GM19452 (cell line): Measurements from ENCODE around the gene ADRA2A.

ENCODE experiments used
- ATAC-seq: cut with Tn5 transposase; IDR thresholded peaks from one replicate; pipeline ENCODE4 v1.9.1; 2021; ENCODE audit not compliant: unreplicated experiment

ADRA2A gene

DNA sequence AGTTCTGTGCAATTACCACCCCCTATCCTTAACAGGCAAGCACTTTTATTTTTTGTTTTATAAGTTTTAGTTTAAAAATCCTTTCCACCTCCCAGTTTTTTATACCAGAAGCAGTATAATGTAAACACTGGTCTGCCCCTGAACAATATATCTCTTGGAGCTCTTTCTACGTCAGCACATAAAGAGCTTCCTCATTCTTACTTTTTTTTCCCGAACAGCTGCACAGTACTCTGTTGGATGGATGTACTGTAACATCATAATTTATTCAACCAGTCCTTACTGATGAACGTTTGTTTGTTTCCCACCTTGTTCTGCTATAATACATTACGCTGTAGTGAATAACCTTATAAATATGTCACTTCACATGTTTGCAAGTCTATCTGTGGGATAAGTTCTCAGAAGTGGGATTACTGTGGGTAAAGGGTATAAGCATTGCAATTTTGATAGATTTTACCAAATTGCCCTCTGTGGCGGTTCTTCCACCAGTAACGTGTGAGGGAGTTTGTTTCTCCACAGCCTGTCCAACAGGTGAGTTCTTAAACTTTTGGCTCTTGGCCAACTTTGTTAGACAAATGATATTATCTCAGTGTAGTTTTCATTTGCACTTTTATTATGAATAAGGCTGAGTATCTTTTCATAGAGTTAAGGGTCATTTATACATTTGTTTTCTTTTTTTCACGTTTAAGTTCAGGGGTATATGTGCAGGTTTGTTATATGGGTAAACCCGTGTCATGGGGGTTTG, 32.8 kb downstream of the ADRA2A start:
- ATAC-seq: no peak

DNA sequence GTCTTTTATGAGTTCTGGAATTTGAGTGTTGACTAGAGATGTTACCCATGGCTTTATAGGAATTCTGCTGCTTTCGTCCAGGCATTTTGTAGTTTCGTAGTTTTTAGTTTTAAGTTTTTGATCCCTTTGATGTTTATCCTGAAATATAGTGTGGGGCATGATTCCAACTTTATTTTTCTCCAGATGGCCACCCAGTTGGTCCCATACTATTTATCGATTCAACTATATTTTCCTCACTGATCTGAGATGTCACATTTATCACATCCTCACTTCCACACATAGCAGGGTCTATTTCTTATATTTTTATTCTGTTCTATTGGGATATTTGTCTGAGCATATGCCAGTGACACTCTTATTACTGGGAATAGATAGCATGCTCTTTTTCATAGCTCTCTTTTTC, 33.9 kb downstream of the ADRA2A start:
- no peak for ATAC-seq

DNA sequence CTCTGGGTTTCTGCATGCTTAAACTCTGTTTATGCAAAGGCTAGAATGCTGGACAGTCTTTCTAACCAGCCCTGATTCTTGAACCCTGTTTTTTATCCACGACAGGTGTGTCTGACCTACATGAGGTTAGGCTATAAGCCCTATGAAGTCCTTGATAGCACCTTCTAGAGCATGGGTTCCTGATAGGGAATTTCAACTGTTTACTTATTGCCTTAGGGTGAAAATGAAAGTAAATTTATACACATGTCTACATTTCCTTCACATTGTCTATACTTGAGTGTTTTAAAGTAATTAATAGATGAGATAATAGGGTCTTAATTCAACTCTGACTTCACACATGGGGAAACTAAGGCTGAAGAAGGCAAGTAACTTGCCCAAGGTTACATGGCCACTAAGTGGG, 35.5 kb downstream of the ADRA2A start:
- ATAC-seq: no peak

DNA sequence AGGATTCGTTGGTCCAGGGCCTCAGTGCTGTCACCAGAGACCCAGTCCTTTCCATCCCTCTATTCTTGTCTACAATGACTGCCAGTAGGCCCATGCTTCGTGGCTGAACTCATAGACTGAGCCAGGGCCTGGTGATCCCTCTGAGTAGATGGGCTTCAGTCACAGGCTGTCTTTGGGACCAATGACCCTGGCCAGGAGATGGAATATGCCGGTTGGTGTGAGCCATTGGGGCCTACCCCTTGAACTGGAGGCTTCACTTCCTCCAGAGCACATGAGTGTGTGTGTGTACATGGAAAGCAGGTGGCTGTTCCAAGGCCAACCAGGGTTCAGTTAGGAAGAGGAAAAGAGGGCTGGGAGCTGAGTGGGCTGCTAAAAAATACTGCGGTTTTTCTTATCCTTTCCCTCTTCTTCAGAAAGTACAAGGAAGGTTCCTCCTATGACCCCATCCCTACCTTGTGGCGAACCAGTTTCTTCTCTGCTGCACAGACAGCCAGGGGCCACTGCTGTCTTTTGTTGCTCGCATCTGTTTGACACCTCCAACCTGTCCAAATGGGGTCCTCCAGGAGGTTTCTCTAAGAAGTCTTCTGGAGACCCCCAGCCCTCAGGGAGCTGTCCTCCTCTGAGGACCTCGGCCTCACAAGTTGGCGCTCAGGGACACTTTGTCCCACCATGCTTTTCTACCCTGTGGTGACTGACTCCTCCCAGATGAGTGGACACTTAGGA, 36.6 kb downstream of the ADRA2A start:
- no peak for ATAC-seq

DNA sequence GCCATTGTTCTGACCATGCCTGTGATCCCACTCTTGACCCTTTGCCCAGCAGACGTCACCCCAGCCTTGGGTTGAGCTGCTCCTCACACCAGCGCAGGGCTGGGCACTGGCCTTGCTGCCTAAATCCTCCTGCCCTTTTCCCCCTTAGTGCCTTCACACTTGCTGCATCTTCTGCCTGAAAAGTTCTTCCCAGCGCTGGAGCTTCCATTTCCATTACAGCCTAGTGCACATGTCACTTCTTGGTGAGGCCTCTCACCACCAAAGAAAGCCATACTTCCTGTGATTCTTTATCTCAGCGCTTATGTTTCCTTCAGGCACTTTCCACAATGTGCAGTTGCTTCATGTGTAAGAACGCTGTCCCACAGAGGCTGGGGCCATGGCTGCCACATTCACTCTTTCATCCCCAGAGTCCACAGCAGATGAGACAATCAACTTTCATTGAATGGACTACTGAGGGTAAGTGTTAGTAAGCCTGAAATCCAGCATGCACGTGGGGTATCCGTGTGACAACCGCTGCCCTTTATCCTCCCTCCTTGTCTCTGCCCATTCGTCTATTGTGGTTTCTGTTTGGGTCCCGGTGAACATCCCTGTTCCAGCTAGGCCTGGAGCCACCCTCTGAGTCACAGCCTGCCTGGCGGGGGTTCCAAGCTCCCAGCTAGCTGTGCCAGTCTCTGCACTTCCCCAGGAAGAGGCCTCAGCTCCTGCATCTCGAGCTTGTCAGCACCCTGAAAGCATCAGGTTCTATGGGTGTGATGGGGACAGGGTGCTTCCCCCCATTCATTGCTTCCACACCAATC, 37.3 kb downstream of the ADRA2A start:
- no peak for ATAC-seq

DNA sequence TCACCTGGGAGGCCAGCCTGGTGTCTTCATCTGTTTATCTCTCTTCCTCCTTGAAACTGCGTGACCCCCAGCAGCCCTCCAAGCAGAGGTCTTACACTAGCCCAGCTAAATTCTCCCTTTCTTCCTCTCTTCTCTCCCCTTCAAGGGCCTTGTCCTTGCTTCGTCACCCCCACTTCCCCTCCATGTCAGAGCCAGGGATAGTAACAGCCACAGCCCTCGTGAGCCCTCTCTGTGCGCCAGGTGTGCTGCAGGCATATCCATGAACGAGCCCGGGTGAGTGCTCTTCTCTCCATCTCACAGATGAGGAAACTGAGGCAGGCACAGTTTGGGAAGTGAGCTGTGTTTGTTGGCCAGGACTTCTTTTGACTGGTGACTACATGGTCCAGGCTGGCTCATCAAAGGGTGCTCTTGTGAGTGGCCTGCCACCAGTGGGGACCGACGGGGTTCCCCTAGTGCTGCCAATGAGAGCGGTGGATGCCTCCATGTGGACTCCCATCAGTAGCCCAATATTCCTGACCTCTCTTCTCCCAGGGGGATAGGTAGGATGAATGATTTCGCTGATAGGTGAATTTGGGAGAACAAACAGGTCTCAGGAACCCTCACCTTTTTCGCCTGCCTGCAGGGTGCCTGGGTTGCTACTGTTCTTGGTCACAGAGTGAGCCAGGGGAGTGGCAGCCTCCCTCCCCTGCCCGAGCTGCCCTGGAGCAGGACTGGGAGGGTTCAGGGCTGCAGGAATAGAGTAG, 38.1 kb downstream of the ADRA2A start:
- no peak for ATAC-seq

DNA sequence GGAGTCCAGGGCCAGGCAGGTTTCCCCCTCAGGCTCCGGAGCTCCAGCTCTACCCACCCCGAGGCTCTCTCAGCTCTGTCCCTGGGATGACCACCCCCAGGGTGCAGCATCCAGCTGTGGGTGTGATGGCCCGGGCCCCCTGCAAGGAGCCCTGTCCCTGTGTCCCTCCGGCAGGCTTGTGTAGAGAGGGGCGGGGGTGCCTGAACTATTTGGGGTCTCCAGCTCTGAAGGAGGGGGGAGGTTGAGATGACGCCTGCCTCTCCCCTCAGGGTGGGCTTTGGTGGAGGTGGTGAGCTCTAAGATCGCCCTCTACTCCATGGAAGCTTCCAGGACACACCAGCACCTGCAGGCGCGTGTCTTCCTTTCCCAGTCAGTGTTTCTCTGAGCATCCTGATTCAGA, 39.4 kb downstream of the ADRA2A start:
- ATAC-seq: no peak

DNA sequence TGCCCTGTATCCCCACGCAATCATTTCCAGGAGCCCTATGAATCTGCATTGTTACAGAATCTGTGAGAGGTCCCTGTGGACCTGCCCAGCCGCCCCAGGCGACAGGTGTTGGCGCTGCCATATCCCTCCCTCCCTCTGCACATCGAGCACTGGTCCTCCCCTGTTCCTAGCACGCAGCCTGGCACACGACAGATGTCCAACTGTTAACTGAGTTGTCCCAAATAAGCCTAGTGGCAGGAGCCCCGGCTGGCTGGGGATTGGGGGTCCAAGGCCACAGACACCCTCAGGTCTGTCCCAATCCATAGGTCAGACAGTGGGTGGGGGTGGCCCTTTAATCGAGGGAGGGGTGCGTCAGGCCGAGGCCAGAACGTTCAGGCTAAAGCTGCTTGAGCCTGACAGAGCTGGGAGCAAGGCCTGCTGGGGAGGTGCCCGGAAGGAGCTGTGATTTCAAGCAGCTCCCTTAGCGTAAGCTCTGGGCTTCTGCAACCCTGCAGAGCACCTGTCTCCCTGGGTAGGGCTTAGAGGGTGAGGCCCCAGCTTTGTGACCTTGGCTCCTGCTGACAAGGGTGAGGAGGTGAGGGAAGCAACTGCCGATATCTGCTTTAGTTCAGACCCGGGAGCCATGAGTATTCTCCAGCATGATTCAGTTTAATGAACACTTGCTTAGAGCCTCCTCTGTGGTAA, 40.1 kb downstream of the ADRA2A start:
- ATAC-seq: no peak

DNA sequence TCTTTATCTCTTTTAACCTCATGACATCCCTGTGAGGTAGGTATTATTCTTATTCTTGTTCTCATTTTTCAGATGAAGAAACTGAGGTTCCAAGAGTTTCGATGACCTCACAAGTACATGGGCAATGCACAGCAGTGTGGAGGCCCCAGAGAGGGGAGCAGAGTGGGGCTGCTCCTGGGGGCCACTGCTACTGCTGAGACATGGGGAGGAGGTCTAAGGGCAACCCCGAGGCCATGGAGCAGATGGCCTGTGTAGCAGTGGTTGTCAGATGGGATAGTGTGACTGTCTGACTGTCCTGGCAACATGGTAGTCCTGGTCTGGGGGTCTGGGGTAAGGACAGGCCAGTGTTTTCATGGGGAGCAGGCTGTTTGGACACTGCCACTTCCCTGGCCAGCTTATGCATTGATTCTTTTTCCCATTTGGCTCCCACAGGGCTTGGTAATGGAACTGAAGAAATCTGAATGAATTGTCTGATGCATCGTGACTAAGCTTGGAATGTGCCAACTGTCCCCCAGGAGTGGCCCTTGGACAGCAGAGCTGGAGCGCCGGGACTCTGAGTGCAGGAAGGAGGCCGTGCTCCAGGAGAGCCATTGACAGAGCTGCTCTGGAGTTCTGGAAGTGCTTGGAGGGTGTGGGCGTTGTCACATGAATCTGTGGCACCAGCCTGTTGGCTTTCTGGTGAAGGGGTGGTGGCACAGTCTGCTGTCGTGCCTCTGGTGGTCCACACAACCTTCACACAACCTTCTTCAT, 40.9 kb downstream of the ADRA2A start:
- ATAC-seq: no peak

DNA sequence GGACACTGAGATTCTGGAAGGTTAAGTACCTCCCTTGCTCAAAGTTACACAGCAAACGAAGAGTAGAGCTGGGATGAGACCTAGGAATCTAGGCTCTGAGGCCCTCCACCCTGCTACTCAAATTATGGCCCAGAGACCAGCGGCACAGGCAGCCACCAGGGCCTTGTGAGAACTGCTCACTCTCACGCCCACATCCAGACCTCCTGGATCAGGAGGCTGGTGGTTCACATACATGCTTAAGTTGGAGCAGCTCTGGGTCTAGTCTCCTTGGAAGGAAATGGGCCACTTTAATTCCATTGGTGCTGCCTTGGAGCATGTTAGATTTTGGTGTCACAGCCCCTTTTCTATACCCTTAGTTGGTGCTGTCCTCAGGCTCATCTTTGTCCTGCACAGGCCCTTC, 41.9 kb downstream of the ADRA2A start:
- ATAC-seq: no peak

DNA sequence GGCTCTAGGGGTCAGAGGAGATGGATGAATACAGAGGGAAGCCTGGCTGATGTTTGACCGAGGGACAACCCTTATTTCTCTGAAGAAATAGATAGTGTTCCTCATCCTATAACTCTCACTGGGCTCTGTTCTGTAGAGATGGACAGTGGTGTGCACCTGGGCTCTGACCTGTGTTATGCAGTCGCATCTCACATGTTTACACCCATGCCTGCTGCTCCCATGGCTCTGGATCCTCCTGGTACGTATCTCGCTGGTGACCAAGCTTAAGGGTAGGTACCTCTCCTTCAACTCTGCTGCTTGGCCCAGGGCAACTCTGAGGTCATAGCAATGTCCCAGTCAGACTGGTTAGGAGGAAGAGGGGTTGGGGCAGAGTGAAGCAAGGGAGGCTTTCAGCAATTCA, 42.8 kb downstream of the ADRA2A start:
- no peak for ATAC-seq

DNA sequence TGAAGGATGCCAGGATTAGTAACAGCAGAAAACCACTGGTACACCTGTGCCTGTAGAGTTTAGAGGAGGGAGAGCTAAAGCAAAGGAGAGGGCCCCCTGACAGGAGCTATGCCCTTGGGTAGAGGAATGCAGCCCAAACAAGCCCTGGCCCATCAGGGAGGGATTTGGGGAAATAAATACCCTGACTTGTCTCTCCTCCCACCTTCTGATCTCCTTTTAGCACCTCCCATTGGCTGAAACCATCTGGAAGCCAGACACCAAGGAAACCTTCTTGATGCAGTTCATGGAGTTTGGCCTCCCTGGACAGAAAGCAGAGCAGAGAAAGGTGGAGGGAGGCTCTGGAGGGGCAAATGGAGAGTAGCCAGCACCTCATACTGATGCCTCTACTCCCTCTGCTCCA, 45.3 kb downstream of the ADRA2A start:
- no peak for ATAC-seq

DNA sequence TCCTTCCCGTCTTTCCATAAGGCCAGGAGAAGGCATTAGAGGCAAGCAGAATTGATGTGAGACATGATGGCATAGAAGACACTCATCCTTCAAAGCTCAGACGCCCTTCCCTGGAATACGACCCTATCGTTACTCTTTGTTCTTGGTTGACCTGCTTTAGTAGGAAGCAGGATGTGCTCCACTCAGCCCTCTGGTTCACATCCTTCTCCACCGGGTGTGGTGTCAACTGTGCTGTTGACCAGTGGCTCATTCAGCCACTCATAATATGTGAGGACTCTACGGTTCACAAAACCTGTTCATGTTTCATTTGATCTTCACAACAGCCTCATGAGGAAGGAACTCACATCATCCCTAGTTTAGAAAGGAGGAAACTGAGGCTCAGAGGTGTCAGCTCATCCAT, 47.1 kb downstream of the ADRA2A start:
- ATAC-seq: no peak

DNA sequence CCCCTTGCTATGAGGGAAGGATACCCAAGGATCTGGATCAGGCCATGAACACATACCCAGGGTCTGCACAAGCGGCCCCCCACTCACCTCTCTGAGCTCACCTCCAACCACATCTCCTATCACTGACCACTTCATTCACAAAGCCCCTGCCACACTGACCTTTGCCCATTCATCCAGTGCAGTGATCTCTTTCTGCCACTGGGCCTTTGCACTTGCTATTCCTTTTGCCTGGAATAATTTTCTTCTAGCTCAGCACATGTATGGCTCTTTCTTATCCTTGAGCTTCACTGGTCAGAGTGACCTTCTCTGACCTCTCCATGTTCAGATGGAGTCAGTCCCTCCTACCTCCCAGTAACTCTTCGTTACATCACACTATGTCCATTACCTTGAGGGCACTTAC, 48.3 kb downstream of the ADRA2A start:
- no peak for ATAC-seq

DNA sequence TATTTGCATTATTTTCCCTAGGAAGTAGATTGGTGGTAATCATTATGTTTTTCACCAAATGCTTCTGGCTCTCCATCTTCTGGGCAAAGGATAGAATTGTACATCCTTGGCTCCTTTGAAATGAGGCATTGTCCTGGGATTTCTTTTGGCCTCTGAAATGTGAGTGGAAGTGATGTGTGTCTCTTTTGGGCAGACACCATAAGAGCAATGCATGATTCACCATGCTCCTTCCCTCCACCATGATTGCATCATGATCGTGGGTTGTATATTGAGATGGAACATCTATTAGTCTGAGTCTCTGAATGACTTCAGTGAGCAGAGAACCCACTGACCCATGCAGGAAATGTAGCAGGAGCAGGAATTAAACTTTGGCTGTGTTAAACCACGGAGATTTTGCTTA, 49.2 kb downstream of the ADRA2A start:
- no peak for ATAC-seq

DNA sequence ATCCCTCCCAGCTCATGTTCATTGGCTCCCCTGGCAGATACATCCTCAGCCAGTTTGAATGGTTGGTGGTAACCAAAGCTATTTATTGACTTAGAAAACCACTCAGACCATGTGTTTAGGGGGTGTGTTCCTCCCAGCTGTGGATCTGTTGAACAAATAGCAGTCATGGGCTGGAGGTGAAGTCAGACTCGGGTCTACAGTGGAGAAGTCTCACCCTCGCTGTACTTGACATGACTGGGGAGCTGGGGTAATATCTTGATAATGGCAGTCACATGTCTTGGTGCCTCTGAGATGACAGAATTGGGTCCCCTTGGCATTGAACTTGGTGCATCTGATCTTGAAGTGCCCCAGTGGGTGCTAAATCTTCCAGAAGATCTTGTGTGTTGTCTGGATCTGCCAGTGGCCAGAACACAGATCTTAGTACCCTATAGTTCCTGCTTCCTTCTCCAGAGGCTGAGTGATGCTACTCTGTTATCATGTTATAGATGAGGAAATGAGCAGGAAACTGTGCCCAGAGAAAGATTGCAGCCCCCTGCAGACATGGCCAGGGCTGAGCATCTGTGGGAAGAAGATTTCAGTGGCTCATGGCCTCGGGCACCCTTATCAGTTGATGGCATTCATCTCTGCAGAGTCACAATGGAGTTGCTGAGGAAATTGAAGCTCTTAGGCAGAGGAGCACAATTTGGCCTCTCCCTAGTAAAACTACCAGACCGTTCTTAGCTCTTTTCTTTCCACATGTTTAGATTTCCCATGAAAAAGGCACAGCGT, 50.4 kb downstream of the ADRA2A start:
- ATAC-seq: no peak

DNA sequence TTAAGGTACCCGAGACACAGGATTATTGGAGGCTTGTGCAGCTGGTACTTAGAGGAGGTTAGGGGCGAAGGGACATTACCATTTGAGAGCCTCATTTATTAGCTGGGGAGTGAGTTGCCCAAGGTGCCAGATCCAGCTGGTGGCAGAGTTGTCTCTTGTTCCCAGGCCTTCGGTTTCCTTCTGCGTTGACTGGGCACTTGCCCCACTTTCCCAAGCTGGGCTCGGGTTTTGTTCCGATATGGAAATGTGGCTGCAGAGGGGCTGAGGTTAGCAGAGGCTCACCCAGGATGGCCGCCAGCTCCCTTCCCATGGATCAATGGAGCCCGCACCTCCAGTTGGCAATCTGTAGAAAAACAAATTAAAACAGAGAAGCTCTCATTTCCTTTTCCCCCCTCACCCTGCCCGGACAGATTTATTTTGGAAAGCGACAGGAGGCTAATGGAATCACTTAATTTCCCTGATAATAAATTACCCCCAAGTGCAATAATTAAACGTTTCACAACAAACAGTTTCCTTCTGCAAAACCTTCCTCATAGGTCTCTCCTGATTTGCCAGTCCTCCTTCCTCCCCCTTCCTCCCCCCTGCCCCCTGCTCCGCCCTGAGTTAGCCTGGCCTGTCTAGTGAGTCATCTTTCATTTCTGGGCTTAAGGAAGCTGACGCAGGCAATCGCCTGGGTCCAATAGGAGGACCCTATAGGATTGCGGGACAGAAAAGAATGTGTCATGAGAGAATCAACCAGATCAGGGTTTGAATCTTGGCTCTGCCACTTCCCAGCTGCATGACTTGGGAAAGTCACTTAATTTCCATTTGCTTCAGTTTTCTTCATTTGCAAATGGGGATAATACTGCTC, 51.7 kb downstream of the ADRA2A start:
- ATAC-seq: no peak

DNA sequence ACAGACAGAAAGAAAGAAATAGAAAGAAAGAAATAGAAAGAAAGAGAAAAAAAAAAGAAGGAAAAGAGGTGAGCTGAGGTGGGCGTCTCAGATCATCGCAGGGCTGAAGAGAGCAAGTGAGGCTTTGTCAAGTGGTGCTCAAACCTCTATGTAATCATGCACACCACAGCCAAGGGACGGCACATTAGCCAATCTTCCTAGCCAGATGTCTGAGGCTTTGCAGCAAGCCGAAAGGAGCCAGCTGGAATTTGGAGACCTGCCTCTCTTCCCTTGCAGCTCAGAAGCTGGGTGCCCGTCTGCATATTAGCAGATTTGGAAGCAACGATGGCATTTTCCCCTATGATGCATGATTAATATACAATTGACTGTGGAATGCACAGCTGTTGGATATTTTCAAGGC, 52.5 kb downstream of the ADRA2A start:
- ATAC-seq: no peak
